Measurements from ENCODE around the gene FJX1.

DNA sequence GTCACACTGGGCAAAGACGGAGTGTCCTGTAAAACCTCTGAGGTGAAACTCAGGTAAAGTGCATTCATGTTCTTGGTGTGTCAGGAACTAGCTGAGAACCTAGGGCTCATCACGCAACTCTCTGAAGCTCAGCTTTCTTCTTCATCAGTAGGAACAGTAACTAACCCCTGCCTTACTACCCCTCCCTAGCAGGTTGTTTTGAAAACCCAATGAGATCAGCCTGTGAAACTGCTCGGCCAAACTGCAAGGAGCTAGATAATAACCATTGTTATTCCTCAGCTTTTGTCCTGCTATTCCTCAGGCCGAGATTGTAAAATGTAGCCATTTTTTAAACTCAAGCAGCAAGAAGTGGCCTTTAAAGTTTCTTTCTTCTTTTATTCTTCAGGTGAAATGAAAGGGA, 9.8 kb upstream of the FJX1 start:
- TF ChIP-seq CTCF (IDR thresholded peaks at IDR 0.05) (no peak), ZFX (IDR thresholded peaks at IDR 0.05; ENCODE audit: borderline replicate concordance) (no peak)
